ENCODE results near the gene RANBP10. TPM values are rescaled to one million over a fixed set of nuclear protein-coding genes. Genes with fewer than 3 reads are reported as not detected.

RANBP10 gene
- total and polyA plus RNA-seq, 2 of the 8 experiments (the other 6 are each of a cell fraction or from before 2014, with no cell fraction given) = 14.2 to 16.8 TPM

DNA sequence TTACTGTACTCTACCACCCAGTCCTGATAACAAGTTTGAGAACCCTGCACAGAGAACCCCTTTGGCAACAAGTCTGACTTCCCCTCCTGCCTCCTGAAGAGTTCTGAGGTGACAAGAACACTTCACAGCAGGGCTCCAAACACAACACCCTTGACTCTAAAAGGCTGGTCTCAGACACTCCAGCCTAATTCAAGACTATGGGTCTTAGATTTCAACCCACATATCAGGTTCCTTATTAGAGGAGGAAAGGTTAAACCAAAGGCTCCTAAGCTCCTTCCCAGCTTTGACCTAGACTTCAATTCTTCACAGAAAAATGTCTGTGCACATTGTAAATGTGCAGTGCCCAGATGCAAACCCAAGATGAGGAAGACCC lies 23.0 kb downstream of the RANBP10 start:
- Histone ChIP-seq H3K27ac (ENCODE audit: low read depth, low read length) (no peak overlapping the region), H2BK15ac (ENCODE audit: low read length) (no peak overlapping the region), H3K79me2 (ENCODE audit: control insufficient read depth in 1 of 2, insufficient read depth in 2 of 2, low read length in 2 of 2) (peaks cover 0 to 10% of the 10 kb centered on the region in 2 experiments; a peak in 1 of 4 replicates), H3K4me2 (ENCODE audit: insufficient read depth in 1 of 2, low read depth in 2 of 2, low read length in 2 of 2) (no peak overlapping the region), H2AK5ac (ENCODE audit: low read depth, low read length) (no peak overlapping the region), H2BK20ac (ENCODE audit: low read length) (no peak overlapping the region), H3K4ac (replicated peaks; ENCODE audit: insufficient read length, low read depth, low read length) (no peak overlapping the region), H2BK120ac (replicated peaks; ENCODE audit: low read depth, low read length) (no peak overlapping the region), H4K5ac (ENCODE audit: insufficient read length, low read depth, low read length) (no peak overlapping the region), H2BK12ac (ENCODE audit: low read depth, low read length) (no peak overlapping the region), H3K9ac (replicated peaks in 1 of 4; ENCODE audit: extremely low read depth in 1 of 4, low read depth in 3 of 4, low read length in 3 of 4) (no peak overlapping the region), H3K14ac (ENCODE audit: insufficient read length) (no peak overlapping the region), H3K4me1 (replicated peaks in 1 of 4; ENCODE audit: control insufficient read depth in 3 of 4, insufficient read depth in 4 of 4, low read length in 3 of 4) (peaks cover 0 to 2% (median 0%) of the 10 kb centered on the region in 4 experiments; a peak in 1 of 7 replicates), H3K56ac (replicated peaks; ENCODE audit: insufficient read length, low read depth, low read length) (no peak overlapping the region), H4K20me1 (replicated peaks in 1 of 2; ENCODE audit: control insufficient read depth in 1 of 2, insufficient read depth in 2 of 2, low read length in 2 of 2) (peaks cover 0 to 12% of the 10 kb centered on the region in 2 experiments), H3K36me3 (ENCODE audit: control insufficient read depth in 2 of 4, insufficient read depth in 4 of 4, low read length in 3 of 4) (no peaks in the 10 kb centered on the region), H4K8ac (ENCODE audit: extremely low read depth, insufficient read depth, low read length) (no peak overlapping the region), H3K23ac (ENCODE audit: insufficient read length) (no peak overlapping the region), H3K9me3 (ENCODE audit: insufficient read depth in 2 of 2, low read depth in 1 of 2, low read length in 1 of 2) (no peaks in the 10 kb centered on the region), H2AFZ (ENCODE audit: low read length) (no peak overlapping the region), H3K27me3 (replicated peaks in 1 of 4; ENCODE audit: control insufficient read depth in 3 of 4, extremely low read depth in 1 of 4, insufficient read depth in 3 of 4, low read length in 3 of 4) (no peaks in the 10 kb centered on the region), H4K91ac (replicated peaks; ENCODE audit: insufficient read length, low read length) (no peak overlapping the region), H3K23me2 (ENCODE audit: low read depth, low read length) (no peaks in the 10 kb centered on the region), H2BK5ac (ENCODE audit: low read depth, low read length) (no peak overlapping the region), H3K4me3 (ENCODE audit: extremely low read depth in 1 of 4, insufficient read depth in 2 of 4, low read depth in 3 of 4, low read length in 4 of 4) (no peak overlapping the region), H3K18ac (ENCODE audit: extremely low read depth, low read length) (no peak overlapping the region), H3K79me1 (ENCODE audit: low read depth, low read length) (peaks cover 15% of the 10 kb centered on the region)
- FAIRE-seq = no peak
- TF ChIP-seq, protein P1, sequence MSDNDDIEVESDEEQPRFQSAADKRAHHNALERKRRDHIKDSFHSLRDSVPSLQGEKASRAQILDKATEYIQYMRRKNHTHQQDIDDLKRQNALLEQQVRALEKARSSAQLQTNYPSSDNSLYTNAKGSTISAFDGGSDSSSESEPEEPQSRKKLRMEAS (IDR thresholded peaks at IDR 0.05) = no peak
- TF ChIP-seq POLR2AphosphoS5 (IDR thresholded peaks at IDR 0.05; ENCODE audit: low read depth, low read length) = no peak
- TF ChIP-seq, protein P2, sequence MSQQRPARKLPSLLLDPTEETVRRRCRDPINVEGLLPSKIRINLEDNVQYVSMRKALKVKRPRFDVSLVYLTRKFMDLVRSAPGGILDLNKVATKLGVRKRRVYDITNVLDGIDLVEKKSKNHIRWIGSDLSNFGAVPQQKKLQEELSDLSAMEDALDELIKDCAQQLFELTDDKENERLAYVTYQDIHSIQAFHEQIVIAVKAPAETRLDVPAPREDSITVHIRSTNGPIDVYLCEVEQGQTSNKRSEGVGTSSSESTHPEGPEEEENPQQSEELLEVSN (IDR thresholded peaks at IDR 0.05) = no peak
- DNase-seq (ENCODE audit: low read depth in 1 of 2, low spot score in 2 of 2) = no peak
- ChIA-PET POLR2A (ENCODE audit: partially characterized antibody) (no interaction called here), CTCF (ENCODE audit: partially characterized antibody) (interaction anchor here (1.3 to 1.9 kb wide), 3 partner anchors 15 to 115 kb away, joined by 3 to 4 read pairs (median 3); no protein-coding TSS in a partner anchor)
